Stomach (tissue), 4 donors: Measurements from ENCODE around the gene NOG.

Source experiments
- EP300 ChIP-seq: sonication (generic); formaldehyde crosslinking; IDR thresholded peaks from one replicate; pipeline ENCODE4 v1.6.1; 2017; ENCODE audit warnings: antibody characterized with exemption
- POLR2A ChIP-seq, 4 donors: fragments of 450-650 bp; IDR thresholded peaks; one replicate each; pipeline ENCODE4 v1.6.1; 2016; ENCODE audit warnings: antibody characterized with exemption in 4 of 4, control low read depth in 2 of 4, mild to moderate bottlenecking in 1 of 4, moderate library complexity in 1 of 4
- POLR2AphosphoS5 ChIP-seq, 3 donors: sonication (generic); formaldehyde crosslinking; IDR thresholded peaks; one replicate each; pipeline ENCODE4 v1.6.1; 2016; ENCODE audit warnings: antibody characterized with exemption in 3 of 3
- TF ChIP-seq, protein P1 (sequence below), 7 experiments: fragments of 450-650 bp in 4 of 7; fragments of 200-600 bp in 3 of 7; sonication (generic) in 3 of 7; IDR thresholded peaks; one replicate each; pipeline ENCODE4 v1.5.1; 2016 to 2019; ENCODE audit warnings: antibody characterized with exemption in 7 of 7, control low read depth in 2 of 7, mild to moderate bottlenecking in 1 of 7

GRCh38 chr17:56638591-56639051 lies 45.1 kb downstream of the NOG start:
- TF ChIP-seq POLR2A (IDR thresholded peaks at IDR 0.05) (no peak), EP300 (no peak), POLR2AphosphoS5 (IDR thresholded peaks at IDR 0.05) (no peak)
- TF ChIP-seq, protein P1, sequence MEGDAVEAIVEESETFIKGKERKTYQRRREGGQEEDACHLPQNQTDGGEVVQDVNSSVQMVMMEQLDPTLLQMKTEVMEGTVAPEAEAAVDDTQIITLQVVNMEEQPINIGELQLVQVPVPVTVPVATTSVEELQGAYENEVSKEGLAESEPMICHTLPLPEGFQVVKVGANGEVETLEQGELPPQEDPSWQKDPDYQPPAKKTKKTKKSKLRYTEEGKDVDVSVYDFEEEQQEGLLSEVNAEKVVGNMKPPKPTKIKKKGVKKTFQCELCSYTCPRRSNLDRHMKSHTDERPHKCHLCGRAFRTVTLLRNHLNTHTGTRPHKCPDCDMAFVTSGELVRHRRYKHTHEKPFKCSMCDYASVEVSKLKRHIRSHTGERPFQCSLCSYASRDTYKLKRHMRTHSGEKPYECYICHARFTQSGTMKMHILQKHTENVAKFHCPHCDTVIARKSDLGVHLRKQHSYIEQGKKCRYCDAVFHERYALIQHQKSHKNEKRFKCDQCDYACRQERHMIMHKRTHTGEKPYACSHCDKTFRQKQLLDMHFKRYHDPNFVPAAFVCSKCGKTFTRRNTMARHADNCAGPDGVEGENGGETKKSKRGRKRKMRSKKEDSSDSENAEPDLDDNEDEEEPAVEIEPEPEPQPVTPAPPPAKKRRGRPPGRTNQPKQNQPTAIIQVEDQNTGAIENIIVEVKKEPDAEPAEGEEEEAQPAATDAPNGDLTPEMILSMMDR (IDR thresholded peaks at IDR 0.05) = no peak
